ENCODE results near the gene JARID2. TPM values are rescaled to one million over a fixed set of nuclear protein-coding genes. Genes with fewer than 3 reads are reported as not detected.

The JARID2 gene
- total and polyA plus RNA-seq, 8 donors, result 2.4 to 6.7 (median 3.7) TPM

DNA sequence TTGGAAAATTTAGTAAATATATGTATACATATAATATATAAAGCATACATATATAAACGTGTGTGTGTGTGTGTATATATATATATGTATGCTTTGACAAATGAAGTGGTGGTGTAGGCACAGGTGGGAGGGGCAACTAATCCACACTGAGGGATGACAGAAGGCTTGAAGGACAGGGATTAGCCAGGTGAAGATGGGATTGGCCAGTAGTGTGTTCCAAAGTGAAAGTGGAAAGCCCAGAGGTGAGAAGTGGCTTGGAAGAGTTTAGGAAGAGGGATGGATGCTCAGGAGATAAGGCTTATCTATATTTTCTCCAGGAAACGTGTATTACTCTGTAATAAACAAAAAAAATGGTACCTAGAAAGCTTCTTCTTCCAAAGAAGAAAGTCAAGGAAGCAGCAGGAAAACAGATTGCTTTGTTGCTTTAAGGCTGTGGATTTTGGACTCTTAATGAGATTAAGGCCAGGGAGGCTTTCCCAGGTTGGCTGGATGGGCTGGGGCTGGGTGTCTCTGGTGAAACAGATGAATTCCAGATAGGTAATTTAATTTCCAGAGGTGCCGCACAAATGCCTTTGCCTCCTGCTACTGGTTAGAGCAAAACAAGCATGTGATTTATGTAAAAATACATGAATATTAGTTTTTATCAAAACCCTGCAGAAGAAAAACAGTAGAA is 63.9 kb downstream of the JARID2 start:
- H3K4me1 ChIP-seq, result peaks cover 5 to 29% (median 14%) of the 10 kb centered on the region in 3 donors

GRCh38 chr6:15310680-15311079 is 64.8 kb downstream of the JARID2 start:
- DNase-seq, result no peak
- Histone ChIP-seq H3K27ac (no peak overlapping the region), H3K9me3 (no peaks in the 10 kb centered on the region), H3K36me3 (no peaks in the 10 kb centered on the region), H3K4me1 (peaks cover 5 to 29% (median 14%) of the 10 kb centered on the region in 3 donors), H3K27me3 (no peaks in the 10 kb centered on the region), H3K4me3 (no peak overlapping the region)
- intact Hi-C loops (cut with DNase I), result no loop called here
- no peak for TF ChIP-seq CTCF (IDR thresholded peaks at IDR 0.05)
- FAIRE-seq, result no peak
- ATAC-seq, result no peak
- WGBS, 2 donors, result 82 to 83% methylated on average over 7 of the region's 7 CpGs

More for the DNA sequence above, 63.9 kb downstream of the JARID2 start:
- no peak for TF ChIP-seq CTCF (IDR thresholded peaks at IDR 0.05)
- Histone ChIP-seq H3K27me3 (no peaks in the 10 kb centered on the region), H3K36me3 (no peaks in the 10 kb centered on the region), H3K4me3 (no peak overlapping the region), H3K9me3 (no peaks in the 10 kb centered on the region), H3K27ac (no peak overlapping the region)
- no peak for DNase-seq
- FAIRE-seq, result no peak
- intact Hi-C loops (cut with DNase I), result no loop called here
- WGBS, 2 donors, result 42 to 45% methylated on average over 3 of the region's 3 CpGs
- ATAC-seq, result no peak

- no peaks in the 10 kb centered on the region for H3K36me3 ChIP-seq
- no peak for TF ChIP-seq CTCF (IDR thresholded peaks at IDR 0.05)
- H3K9me3 ChIP-seq, result no peaks in the 10 kb centered on the region
- FAIRE-seq (no peak), ATAC-seq (peak in 3 of 4 donors; percentile 8 to 62 (median 34)), DNase-seq (no peak)
- no peak overlapping the region for H3K27ac ChIP-seq
- 86% methylated on average over 3 of the region's 3 CpGs for WGBS, 2 donors
- intact Hi-C loops (cut with DNase I), result no loop called here
- H3K27me3 ChIP-seq, result no peaks in the 10 kb centered on the region
- H3K4me3 ChIP-seq, result no peak overlapping the region
- peaks cover 5 to 29% (median 14%) of the 10 kb centered on the region in 3 donors for H3K4me1 ChIP-seq
These were observed 66.6 kb downstream of the JARID2 start for GRCh38 chr6:15312500-15312899.

- Histone ChIP-seq H3K9me3 (no peaks in the 10 kb centered on the region), H3K36me3 (no peaks in the 10 kb centered on the region), H3K27ac (peak overlapping the region in 1 of 4 donors; percentile 10), H3K4me1 (peaks cover 5 to 29% (median 14%) of the 10 kb centered on the region in 3 donors), H3K27me3 (no peaks in the 10 kb centered on the region), H3K4me3 (no peak overlapping the region)
- peak in 5 of 6 donors; percentile 11 to 71 (median 36) for DNase-seq
- FAIRE-seq, result no peak
- TF ChIP-seq CTCF (IDR thresholded peaks at IDR 0.05), result no peak
- intact Hi-C loops (cut with DNase I), result no loop called here
- peak; percentile 73 to 94 (median 85) for ATAC-seq
- WGBS, 2 donors, result 4 to 5% methylated on average over 5 of the region's 5 CpGs
These were observed 67.5 kb downstream of the JARID2 start for GRCh38 chr6:15313367-15313766.

DNA sequence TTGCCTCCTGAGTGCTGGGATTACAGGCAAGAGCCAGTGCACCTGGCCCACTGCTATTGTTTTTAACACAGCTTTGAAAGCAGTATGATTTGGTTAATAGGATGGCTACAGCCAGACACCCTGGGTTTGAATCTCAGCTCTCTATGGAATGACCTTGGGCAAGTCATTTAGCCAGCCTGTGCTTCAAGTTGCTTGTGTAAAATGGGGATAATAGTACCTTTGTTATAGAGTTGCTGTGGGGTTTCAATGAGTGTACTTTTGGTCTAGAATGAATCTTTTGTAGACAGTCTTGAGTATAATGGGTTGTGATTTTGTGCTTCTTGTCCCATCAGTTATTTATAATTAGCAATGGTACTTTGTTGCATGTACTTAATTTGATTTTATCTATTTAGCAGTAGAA is 70.9 kb downstream of the JARID2 start:
- no peak for TF ChIP-seq CTCF (IDR thresholded peaks at IDR 0.05)
- DNase-seq, result no peak
- ATAC-seq, result no peak
- Histone ChIP-seq H3K4me1 (peaks cover 0 to 16% (median 5%) of the 10 kb centered on the region in 3 donors), H3K36me3 (no peaks in the 10 kb centered on the region), H3K27ac (no peak overlapping the region), H3K27me3 (no peaks in the 10 kb centered on the region), H3K4me3 (no peak overlapping the region), H3K9me3 (no peaks in the 10 kb centered on the region)
- FAIRE-seq, result no peak
- intact Hi-C loops (cut with DNase I), result no loop called here

Data from pancreas (tissue), 10 donors.